Testis (tissue), 2 donors: Measurements from ENCODE around the gene GPS1.

ENCODE experiments used
- POLR2A ChIP-seq: fragments of 450-650 bp; IDR thresholded peaks from one replicate; pipeline ENCODE4 v1.6.1; 2017; ENCODE audit warnings: antibody characterized with exemption, mild to moderate bottlenecking, moderate library complexity
- TF ChIP-seq, protein P1 (sequence below), 3 experiments: fragments of 450-650 bp in 2 of 3; fragments of 200-600 bp in 1 of 3; sonication (generic) in 1 of 3; IDR thresholded peaks; one replicate each; pipeline ENCODE4 v1.5.1; 2016 to 2019; ENCODE audit warnings: antibody characterized with exemption in 3 of 3, mild to moderate bottlenecking in 2 of 3, moderate library complexity in 1 of 3

DNA sequence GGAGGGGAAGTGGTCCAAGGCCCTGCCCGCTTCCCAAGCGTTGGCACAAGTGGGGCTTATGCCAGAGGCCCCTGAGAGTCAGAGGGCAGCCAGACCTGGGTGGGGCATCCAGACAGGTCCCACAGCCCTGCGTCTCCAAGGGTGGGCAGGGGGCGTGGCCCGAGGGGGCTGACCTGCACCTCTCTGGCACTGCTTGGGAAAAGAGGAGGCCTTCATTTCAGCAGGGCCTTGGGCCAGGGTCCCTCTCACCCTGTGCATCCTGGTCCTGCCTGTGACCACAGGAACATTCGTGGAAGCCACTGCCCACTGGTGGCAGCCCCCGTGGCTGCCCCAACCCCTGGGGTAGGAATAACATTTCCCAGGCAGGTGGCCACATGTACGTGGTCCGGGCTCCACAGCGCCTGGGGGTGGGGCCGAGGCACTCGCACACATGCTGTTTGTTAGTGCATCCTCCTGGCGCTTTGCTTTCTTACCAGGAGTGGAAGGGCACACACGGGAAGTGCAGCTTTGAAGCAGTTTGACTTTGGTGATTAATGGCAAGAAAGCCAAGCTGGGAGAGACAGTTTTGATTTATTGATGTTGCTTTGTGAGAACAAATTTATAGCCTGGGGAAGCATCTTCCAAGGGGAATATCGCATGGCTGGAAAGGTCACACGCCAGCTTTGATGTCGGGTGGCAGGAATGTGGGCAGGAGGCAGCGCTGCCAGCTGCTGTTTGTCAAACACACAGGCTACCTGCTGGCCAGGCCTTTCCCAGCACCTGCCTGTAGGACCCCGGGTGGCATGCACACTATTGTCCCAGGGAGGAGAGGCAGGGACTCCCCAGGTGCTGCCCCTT is 33.3 kb upstream of the GPS1 start:
- TF ChIP-seq, protein P1, sequence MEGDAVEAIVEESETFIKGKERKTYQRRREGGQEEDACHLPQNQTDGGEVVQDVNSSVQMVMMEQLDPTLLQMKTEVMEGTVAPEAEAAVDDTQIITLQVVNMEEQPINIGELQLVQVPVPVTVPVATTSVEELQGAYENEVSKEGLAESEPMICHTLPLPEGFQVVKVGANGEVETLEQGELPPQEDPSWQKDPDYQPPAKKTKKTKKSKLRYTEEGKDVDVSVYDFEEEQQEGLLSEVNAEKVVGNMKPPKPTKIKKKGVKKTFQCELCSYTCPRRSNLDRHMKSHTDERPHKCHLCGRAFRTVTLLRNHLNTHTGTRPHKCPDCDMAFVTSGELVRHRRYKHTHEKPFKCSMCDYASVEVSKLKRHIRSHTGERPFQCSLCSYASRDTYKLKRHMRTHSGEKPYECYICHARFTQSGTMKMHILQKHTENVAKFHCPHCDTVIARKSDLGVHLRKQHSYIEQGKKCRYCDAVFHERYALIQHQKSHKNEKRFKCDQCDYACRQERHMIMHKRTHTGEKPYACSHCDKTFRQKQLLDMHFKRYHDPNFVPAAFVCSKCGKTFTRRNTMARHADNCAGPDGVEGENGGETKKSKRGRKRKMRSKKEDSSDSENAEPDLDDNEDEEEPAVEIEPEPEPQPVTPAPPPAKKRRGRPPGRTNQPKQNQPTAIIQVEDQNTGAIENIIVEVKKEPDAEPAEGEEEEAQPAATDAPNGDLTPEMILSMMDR (IDR thresholded peaks at IDR 0.05): no peak
- no peak for TF ChIP-seq POLR2A
